Inflammatory macrophage (primary cell): ENCODE results near the gene NPTN.
"Not testable (repeated sequence)": the region's sequence is repeated elsewhere in the genome, so short reads cannot be mapped to it uniquely, and the experiment has no call there.

Source experiments
- DNase-seq, 2 donors: peaks; one replicate each; pipeline ENCODE4 v3.0.0-alpha.2; 2020 to 2022

Gene NPTN

GRCh38 chr15:73600413-73601335 is 32.5 kb downstream of the NPTN start:
- DNase-seq = no peak

- DNase-seq = no peak
Observed at GRCh38 chr15:73599934-73600333, 33.3 kb downstream of the NPTN start.

GRCh38 chr15:73598530-73599160 is 34.5 kb downstream of the NPTN start:
- DNase-seq = no peak

GRCh38 chr15:73597036-73597638 is 36.1 kb downstream of the NPTN start:
- no peak for DNase-seq

GRCh38 chr15:73596174-73596573 is 37.0 kb downstream of the NPTN start:
- no peak for DNase-seq

GRCh38 chr15:73594109-73594508 is 39.1 kb downstream of the NPTN start:
- no peak for DNase-seq

GRCh38 chr15:73593304-73594074 is 39.7 kb downstream of the NPTN start:
- peak; percentile 10 to 11 for DNase-seq

- DNase-seq = no peak
Observed at GRCh38 chr15:73590263-73590662, 42.9 kb downstream of the NPTN start.

- peak; percentile 75 to 76 for DNase-seq
Observed at GRCh38 chr15:73589766-73590165, 43.4 kb downstream of the NPTN start.

- no peak for DNase-seq
Observed at GRCh38 chr15:73585871-73586654, 47.1 kb downstream of the NPTN start.

GRCh38 chr15:73584699-73585420 is 48.3 kb downstream of the NPTN start:
- no peak for DNase-seq

- no peak for DNase-seq
Observed at GRCh38 chr15:73583544-73583943, 49.6 kb downstream of the NPTN start.

- DNase-seq = peak; percentile 67 to 72
Observed at GRCh38 chr15:73582851-73583379, 50.3 kb downstream of the NPTN start.

GRCh38 chr15:73578026-73578425 is 55.2 kb downstream of the NPTN start:
- DNase-seq = no peak

- not testable (repeated sequence) for DNase-seq
Observed at GRCh38 chr15:73577593-73577992, 55.6 kb downstream of the NPTN start.

- no peak for DNase-seq
Observed at GRCh38 chr15:73575636-73576247, 57.4 kb downstream of the NPTN start.

GRCh38 chr15:73573572-73573971 is 59.6 kb downstream of the NPTN start:
- no peak for DNase-seq

- DNase-seq = no peak
Observed at GRCh38 chr15:73573037-73573436, 60.2 kb downstream of the NPTN start.

- no peak for DNase-seq
Observed at GRCh38 chr15:73572296-73572695, 60.9 kb downstream of the NPTN start.

GRCh38 chr15:73571346-73571745 is 61.8 kb downstream of the NPTN start:
- no peak for DNase-seq
